Glomerular endothelial cell (primary cell): ENCODE data around the gene PLEKHH1. TPM values are rescaled to one million over a fixed set of nuclear protein-coding genes. Genes with fewer than 3 reads are reported as not detected.
"Not testable (repeated sequence)": the region's sequence is repeated elsewhere in the genome, so short reads cannot be mapped to it uniquely, and the experiment has no call there.

Experiments used
- DNase-seq: peaks from one replicate; pipeline ENCODE4 v3.0.0-alpha.2; 2011; ENCODE audit warnings: low read depth, low spot score; ENCODE audit errors: extremely low read depth
- total RNA-seq: library from RNA; depleted of rRNA; stranded (reverse); fragments of >200 nt; gene quantifications from 2 replicates; pipeline ENCODE4 v1.2.3, GENCODE V29; 2015

PLEKHH1 gene
- total RNA-seq, 1 donor from 2014 or later, result 0.93 TPM

- DNase-seq, result no peak
Measured at GRCh38 chr14:67529947-67530935, 2.8 kb upstream of the PLEKHH1 start.

GRCh38 chr14:67532606-67532997 lies 488 bp upstream of the PLEKHH1 start:
- no peak for DNase-seq

DNA sequence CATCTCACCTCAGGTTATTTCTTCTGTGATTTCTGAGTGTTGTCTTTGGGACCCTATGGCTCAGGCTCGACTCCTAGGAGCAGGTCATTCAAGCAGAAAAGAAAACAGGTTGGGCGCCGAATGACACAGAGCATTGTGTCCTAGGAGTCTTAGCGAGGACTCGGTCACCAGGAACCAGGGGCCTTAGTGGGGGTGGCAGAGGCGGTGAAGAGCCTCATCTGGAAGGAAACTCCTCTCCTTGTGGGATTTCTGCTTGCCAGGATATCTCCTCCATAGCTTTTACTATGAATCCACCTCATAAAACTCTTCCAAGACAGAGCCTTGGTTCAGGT lies 630 bp downstream of the PLEKHH1 start:
- no peak for DNase-seq

DNA sequence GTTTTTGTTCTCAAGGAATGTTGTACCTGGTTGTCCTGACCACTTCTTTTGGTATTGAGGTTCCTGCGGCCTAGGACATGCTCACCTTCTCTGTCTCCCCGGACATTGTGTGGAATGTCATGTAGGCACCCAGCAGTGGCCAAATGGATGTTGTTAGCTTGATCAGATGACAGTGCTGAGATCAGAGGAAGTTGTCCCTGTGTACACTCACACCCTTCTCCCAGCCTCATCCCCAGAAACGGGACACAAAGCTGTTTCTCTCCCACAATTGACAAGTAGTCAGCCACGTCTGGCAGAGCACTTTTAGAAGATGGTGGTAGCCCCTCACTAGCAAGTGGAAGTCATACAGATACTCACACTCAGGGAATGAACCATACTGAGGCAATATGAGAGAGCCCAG lies 3.0 kb downstream of the PLEKHH1 start:
- DNase-seq, result no peak

DNA sequence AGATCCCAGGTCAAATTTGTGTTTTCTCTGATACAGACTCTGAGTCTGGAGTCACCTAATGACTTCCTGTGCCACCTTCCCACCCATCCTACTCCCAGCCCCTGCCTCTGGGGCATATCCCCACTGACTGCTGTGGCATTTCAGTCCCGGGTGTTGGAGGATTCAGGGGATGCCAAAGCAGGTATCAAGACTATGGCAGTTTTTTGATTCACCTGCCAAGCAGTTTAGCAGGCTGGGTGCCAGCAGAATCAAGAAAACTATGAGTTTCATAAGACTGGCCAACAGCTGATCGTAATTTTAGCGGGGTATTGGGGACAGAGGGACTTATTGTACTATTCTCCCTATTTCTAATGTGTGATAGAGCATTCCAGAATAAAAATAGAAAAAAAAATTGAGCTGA lies 4.6 kb downstream of the PLEKHH1 start:
- DNase-seq, result no peak

DNA sequence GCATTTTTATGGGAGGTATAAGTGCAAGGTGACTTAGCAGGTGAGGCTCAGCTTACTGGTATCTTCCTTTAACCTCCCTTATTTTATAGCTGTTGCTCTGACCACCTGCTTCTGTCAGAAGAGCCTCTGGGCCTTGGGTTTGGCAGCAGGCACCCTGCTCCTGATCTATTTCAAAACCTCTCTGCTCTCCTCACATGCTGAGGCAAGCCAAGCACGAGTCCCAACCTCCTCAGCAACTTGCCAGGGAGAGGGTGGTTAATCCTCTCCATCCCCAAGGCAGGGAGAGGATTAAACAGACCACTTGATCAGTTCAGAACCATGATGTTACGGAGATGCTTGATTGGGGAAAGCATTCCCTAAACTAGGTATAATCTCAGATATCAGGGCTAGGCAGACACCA lies 5.4 kb downstream of the PLEKHH1 start:
- DNase-seq, result no peak

DNA sequence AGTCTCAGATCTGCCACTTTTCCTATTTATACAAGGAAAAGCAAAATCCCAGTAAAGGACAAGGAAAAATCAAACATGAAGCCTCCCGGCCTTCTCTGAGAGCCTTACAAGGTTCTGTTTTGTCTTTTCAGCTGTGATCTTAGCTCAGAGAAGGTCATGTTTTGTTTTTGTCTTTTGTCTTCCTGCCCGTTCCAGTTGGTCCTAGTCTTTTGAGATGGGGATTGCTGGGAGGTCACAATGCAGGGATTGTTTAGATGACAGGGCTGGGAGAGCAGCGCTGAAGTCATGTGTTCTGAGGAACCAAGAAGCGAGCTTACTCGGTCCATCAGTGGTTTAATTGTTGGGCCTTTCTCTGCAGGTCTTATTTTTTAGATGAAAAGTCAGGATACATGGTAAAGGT lies 6.0 kb downstream of the PLEKHH1 start:
- no peak for DNase-seq

DNA sequence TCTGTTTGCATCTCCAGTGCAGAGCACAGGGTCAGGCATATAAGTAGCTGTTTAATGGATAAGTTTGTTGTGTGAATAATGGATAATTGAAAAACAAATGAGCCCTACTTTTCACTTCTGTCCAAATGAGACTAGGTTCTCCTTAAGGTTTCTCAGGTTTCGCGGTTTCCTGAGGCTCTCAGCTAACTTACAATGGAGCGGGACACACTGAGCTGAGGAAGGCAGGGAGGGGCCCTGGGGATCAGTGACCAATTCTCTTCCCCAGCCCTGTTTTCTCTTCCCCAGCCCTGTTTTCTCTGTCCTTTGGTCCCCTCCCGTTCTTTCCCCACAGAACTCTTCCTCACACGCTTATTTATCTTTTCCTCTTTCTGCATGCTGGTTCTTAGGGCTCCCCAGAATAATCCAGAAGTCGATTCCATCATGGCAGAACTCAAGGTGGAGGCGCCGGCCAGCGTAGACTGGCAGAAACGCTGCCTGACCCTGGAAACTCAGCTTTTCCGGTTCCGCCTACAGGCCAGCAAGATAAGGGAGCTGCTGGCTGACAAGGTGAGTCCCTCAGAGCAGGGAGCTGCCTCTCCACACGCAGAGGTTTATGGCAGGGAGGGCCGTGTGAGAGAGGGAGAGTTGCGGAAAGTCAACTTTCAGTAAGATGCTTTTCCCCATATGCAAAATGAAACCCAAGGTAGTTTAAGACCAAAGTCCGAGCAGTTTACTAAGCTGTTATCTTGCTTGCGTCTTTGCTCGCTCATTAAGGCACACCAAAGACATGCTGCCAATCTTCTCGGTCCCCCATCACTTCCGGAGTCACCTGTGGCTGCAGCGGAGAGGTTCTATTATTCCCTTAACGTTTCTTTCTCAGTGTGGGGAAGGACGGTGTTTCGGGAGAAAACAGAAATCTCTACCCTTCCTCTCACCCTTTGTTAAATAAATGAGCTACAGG lies 8.6 kb downstream of the PLEKHH1 start:
- DNase-seq, result no peak

DNA sequence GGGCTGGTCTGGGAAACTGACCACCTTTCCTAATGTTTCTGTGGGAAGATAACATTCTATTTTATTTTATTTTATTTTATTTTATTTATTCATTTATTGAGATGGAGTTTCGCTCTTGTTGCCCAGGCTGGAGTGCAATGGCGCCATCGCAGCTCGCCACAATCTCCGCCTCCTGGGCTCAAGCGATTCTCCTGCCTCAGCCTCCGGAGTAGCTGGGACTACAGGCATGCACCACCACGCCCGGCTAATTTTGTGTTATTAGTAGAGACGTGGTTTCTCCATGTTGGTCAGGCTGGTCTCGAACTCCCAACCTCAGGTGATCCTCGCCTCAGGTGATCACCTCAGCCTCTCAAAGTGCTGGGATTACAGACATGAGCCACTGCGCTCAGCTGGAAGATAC lies 9.5 kb downstream of the PLEKHH1 start:
- DNase-seq, result not testable (repeated sequence)

DNA sequence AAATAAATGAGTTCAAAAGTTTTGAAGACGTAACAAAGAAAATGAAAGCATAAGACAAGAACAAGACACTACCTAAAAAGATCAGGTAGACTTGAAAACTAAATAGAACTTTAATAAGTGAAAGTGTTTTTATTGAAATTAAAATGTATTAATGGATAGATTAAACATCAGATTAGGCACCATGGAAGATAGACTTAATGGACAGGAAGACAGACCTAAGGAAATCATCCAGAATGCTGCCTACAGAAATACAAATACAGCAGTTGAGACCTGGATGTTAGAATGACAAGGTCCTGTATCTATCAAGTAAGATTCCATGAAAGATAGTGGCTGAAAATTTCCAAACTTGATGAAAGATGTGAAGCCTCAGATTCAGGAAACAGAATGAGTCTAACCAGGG lies 11.5 kb downstream of the PLEKHH1 start:
- no peak for DNase-seq

DNA sequence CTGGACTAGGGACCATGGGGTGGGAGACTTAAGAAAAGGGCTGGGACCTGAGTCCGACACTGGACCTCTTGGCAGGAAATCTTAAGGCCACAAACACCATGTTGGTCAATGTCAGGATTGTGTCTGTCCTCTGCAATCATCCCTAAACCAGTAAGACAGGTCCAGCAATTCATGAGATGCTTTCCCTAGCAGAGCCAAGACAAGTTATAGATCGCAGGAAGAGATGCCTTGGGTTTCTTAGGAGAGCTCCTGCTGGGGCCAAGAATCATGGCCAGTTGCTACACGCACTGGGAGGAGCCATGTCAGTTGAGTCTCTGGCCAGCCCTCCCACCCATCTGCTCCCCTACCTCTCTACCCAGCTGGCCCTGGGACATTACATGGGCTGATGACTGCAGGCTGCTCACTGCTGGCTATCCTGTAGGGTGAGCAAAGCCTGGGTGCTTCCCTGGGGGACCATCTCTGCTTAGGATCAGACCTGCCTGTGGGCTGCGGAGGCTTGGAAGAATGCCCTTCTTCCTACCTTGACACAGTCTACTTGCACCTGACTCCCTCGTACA lies 14.2 kb downstream of the PLEKHH1 start:
- no peak for DNase-seq

DNA sequence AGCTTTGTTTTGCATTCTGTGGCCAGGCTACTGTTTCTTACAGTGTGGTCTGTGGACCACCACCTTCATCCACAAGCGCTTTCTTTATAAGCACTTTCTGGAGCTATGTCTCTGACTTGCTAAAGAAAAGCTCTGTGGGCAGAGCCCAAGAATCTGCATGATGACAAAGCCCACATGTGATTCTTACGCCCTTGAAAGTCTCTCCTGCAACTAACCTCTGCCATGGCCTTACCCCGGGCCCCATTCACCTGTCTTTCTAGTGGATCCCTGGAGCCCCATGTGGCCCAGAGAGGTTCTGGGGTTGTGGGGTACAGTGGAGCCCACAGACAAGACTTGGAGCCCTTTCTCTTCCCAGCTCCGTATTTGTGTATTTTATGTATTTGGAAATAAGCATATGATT lies 16.6 kb downstream of the PLEKHH1 start:
- DNase-seq, result no peak

- DNase-seq, result no peak
Measured at GRCh38 chr14:67551123-67551522, 18.0 kb downstream of the PLEKHH1 start.

- no peak for DNase-seq
Measured at GRCh38 chr14:67551940-67552339, 18.9 kb downstream of the PLEKHH1 start.

GRCh38 chr14:67553547-67553946 lies 20.5 kb downstream of the PLEKHH1 start:
- no peak for DNase-seq

- no peak for DNase-seq
Measured at GRCh38 chr14:67554341-67554740, 21.3 kb downstream of the PLEKHH1 start.

- DNase-seq, result no peak
Measured at GRCh38 chr14:67555518-67556090, 22.5 kb downstream of the PLEKHH1 start.

GRCh38 chr14:67556671-67557070 lies 23.6 kb downstream of the PLEKHH1 start:
- no peak for DNase-seq

GRCh38 chr14:67557118-67557517 lies 24.0 kb downstream of the PLEKHH1 start:
- DNase-seq, result no peak

GRCh38 chr14:67557656-67558055 lies 24.6 kb downstream of the PLEKHH1 start:
- DNase-seq, result no peak

- no peak for DNase-seq
Measured at GRCh38 chr14:67559639-67560038, 26.5 kb downstream of the PLEKHH1 start.
